GM11168 (cell line): ENCODE results near the gene RNF2.
"Not testable (repeated sequence)": the region's sequence is repeated elsewhere in the genome, so short reads cannot be mapped to it uniquely, and the experiment has no call there.

Experiments used
- in situ Hi-C: fragments of 300-500 bp; cut with MboI; formaldehyde crosslinking; loops from one replicate; pipeline ENCODE4 v1.12.0; 2022; ENCODE audit warnings: low sequenced_read_pairs; ENCODE audit not compliant: unreplicated experiment

RNF2 gene

GRCh38 chr1:185046668-185047067, 1.3 kb downstream of the RNF2 start:
- in situ Hi-C loops, result no loop called here

GRCh38 chr1:185049670-185050069, 4.3 kb downstream of the RNF2 start:
- in situ Hi-C loops, result no loop called here

DNA sequence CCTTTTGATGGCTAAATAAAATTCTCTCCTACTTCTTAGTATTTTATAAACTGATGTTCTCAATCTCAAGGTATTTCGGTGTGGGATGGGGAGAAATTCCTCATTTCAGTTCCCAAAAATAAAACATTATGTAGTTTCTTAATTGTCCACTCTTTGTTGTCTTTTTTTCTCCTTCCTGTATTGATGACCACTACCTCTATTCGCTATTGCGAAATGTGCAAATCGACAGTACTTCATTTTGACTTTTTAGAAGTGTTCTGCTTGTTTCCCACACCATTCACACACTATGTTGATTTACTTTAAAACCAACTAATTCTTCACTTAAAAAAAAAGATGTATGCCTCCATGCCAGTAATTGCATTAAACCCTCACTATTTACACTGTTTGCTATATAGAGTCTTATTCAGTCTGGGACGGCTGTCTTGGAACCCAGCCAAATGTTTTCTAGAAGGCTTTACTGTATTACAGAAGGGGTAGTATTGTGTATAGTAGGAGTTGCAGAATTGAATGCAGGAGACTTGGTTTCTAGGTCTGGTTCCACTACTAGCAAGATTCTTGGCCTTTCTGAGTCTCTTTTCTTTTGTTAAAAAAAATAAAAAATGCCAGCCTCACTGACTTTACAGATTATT, 5.6 kb downstream of the RNF2 start:
- in situ Hi-C loops, result no loop called here

DNA sequence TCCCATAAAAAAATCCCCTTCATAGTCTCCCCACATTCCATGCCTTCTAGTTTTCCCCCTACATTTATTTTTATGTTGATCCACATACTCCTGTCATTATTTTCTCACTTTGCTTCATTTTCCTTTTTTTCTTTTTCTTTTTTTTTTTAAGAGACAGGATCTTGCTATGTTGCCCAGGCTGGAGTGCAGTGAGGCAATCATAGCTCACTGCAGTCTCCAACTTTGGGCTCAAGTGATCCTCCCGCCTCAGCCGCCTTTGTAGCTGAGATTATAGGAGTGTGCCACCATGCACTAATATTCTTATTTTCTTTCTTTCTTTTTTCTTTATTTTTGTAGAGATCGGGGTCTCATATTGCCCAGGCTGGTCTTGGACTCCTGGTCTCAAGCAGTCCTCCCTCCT, 7.8 kb downstream of the RNF2 start:
- in situ Hi-C loops, result no loop called here

DNA sequence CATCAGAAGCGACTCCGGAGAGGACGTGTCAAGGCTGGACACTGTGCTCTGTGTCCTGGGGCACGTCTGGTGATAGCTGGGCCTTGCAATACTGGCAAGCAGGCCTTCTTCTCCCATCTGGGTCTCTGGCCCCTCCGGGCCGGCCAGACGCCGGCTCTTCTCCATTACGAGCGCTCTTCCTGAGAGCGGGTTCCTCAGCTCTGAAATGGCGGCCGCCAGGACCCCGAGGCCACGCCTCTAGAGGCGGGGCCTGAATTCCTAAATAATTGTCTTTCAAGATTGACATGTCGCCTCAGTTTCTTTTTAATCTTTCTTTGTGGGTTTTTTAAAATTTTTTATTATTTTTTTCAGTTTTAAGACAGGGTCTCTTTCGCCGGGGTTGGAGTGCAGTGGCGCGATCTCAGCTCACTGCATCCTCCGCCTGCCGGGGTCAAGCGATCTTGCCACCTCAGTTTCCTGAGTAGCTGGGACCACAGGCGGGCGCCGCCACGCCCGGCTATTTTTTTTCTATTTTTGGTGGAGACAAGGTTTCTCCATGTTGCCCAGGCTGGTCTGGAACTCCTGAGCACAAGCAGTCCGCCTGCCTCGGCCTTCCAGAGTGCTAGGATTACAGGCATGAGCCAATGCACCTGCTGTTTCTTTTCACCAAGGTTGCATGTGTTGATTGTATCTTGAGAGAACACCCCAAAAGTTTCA, 9.2 kb downstream of the RNF2 start:
- in situ Hi-C loops, result no loop called here

GRCh38 chr1:185058110-185058509, 12.8 kb downstream of the RNF2 start:
- in situ Hi-C loops, result no loop called here

DNA sequence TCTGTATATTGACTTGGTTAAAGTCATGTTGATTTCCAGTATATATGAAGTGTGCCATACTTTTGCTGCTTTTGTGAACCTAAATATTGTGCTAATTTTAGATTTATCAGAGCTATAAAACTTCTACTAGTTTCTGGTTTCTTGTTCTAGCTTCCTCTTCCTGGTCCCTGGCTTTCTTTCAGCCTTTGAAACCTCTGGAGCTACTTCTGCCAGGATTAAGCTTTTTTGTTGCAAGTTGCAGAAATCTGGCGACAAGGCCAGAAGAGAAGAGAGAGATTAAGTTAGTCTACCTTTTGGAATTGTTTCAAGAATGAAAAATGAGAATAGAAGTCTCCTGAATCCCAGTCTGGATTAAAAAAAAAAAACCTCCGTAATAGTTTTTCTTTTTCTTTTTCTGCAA, 13.5 kb downstream of the RNF2 start:
- in situ Hi-C loops, result no loop called here

- in situ Hi-C loops, result no loop called here
Observed at GRCh38 chr1:185059950-185060571, 14.7 kb downstream of the RNF2 start.

GRCh38 chr1:185062710-185063370, 17.5 kb downstream of the RNF2 start:
- in situ Hi-C loops, result no loop called here

GRCh38 chr1:185063719-185064118, 18.4 kb downstream of the RNF2 start:
- in situ Hi-C loops, result no loop called here

- in situ Hi-C loops, result not testable (repeated sequence)
Observed at GRCh38 chr1:185065006-185065405, 19.6 kb downstream of the RNF2 start.

- in situ Hi-C loops, result no loop called here
Observed at GRCh38 chr1:185066181-185066580, 20.8 kb downstream of the RNF2 start.

DNA sequence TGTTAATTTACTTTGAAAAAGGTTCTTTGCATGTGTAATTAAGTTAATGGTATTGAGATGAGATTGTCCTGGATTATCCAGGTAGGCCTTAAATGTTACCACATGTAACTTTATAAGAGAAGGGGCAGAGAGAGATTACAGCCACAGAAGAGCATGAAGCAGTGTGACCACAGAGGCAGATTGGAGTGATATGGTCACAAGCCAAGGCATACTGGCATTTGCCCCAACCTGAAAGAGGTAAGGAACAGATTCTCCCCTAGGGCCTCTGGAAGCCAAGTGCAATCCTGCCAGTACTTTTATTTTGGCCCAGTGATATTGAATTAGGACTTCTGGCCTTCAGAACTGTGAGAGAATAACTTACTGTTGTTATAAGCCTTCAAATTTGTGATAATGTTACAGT, 23.0 kb downstream of the RNF2 start:
- in situ Hi-C loops, result no loop called here

DNA sequence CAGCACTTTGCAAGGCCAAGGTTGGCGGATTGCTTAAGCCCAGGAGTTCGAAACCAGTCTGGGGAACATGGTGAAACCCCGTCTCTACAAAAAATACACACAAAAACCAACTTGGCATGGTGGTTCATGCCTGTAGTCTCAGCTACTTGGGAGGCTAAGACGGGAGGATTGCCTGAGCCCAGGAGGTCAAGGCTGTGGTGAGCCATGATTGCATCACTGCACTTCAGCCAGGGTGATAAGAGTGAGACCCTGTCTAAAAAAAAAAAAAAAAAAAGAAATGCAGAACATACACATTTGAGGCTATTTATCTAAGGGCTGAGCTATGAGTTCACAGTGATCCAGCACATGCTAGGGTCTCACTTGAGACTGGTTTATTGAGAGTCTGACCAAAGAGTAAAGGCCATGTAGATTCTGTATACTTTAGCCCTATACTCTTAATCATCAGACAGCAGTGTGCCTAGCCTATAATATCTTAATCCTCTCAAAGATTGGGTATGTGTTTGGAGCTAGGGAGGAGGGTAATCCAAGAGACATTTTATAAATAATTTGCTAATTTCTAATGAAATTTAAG, 23.9 kb downstream of the RNF2 start:
- in situ Hi-C loops, result no loop called here

DNA sequence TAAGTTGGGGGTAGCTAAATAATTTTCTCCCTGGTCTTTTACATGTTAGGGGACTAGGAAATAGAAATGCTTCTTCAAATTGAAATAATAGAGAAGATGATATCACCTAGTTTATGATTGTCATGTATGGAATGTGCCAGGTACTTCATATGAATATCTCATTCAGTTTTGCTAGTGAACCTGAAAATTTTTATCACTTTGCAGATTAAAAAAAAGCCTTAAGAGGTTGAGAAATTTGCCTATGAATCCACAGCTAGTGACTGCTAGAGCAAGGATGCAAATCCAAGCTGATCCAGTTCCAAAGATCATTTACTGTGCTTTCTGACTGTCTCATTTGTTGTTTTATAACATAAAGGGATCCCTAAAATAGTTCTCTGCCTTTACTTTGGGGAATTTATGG, 24.7 kb downstream of the RNF2 start:
- in situ Hi-C loops, result no loop called here

DNA sequence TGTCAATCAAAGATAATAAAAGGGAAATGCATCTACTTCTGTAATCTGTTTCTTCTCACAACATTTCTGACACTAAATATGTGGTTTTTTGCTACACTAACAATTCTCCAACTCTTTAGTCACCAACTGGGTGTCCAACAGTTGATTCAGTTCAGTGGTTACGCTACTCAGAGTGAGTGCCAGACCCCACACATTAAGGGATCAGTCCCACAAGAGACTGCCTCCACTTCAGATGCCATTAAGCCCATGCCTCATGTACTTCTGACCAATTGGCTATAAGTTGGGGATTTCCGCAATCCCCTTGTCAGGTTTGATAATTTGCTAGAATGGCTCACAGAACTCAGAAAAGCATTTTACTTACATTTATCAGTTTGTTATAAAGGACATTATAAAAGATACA, 28.4 kb downstream of the RNF2 start:
- in situ Hi-C loops, result no loop called here

GRCh38 chr1:185074307-185074706, 28.9 kb downstream of the RNF2 start:
- in situ Hi-C loops, result no loop called here

- in situ Hi-C loops, result no loop called here
Observed at GRCh38 chr1:185075476-185075875, 30.1 kb downstream of the RNF2 start.

GRCh38 chr1:185077374-185077773, 32.0 kb downstream of the RNF2 start:
- in situ Hi-C loops, result no loop called here

DNA sequence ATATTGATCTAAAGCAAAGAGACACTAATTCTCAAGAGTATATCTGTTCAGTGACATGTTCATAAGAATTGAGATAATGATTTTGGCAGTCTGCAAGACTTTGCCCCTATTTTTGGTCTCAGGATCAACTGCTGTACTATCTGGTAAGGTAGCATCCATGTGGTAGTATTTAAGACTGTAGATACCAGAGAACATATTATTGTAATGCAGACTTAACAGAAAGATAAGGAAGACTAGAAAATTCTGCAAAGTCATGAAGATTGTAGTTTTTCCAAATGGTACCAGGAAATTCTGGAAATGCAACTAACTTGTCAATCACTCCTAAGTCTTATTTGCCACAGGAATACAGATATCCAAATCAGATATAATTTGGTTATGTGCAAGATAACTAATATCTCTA, 35.1 kb downstream of the RNF2 start:
- in situ Hi-C loops, result no loop called here

GRCh38 chr1:185083818-185084217, 38.5 kb downstream of the RNF2 start:
- in situ Hi-C loops, result no loop called here
